IPS-NIHi11 (cell line): Measurements from ENCODE around the gene CD99L2.

Experiments
- DNase-seq: peaks from one replicate; pipeline ENCODE4 v3.0.0; 2012; ENCODE audit warnings: mixed read lengths, low spot score

CD99L2 gene

DNA sequence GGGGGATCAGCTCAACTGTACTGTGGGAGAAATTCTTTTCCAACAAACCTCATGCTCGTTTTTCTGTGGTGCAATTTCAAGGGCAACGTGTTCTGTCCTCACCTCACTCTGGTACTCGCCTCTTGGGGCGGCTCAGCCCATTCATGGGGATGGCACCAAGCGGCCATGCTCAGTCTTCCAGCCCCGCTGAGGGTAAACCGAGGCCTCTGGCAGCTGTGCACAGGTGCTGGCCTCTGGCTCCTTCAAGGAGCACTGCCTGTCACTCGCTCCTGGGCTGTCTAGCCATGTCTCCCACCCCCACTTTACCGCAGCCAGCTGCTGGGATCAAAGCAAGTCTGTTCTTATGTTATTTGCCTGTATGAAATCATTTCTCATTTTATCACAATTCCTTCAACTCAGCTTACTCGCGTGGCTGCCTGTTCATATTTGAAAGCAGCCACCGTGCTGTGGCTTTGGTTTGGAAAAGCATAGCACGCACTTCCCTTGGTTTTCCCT is 135.1 kb downstream of the CD99L2 start:
- no peak for DNase-seq

DNA sequence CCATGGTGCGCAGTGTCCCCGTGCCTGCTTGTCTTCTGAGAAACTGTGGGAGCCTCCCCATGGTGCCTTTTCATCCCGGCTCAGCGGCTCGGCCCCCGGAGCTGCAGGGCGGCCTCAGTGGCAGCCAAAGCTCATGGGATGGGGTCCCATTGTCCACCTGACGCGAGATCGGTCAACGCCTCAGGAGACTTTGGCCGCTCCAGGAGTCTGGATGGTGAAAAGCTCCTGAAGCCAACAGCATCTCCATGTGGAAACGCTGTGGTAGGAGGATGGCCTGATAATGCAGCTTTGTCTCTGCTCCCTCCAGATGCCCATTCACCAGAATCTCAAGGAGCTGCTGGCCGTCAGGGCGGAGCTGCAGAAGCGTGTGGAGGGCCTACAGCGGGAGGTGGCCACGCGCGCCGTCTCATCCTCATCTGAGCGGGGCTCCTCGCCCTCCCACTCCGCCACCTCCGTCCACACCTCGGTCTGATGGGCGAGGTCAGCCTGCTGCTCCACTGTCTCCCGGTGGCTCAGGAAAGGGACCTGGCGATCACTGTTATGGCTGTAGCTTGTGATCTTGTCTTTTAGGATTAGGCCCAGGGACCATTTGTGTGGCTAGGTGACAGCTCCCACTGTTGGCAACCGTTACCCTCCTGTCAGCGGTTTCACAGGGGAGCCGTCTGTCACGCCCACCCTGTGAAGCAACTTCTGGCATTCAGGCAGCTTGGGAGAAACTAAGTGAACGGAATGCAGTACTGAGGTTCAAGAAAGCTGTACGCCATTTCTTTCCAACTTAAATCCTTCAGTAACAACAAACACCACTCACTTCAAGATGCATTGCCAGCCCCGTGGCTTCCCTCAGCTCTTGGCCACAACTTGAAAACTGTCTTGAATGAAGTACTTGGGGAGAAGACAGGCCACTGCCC is 136.0 kb downstream of the CD99L2 start:
- DNase-seq = no peak

- no peak for DNase-seq
Observed at GRCh38 chrX:150761819-150762216, 136.7 kb downstream of the CD99L2 start.

- no peak for DNase-seq
Observed at GRCh38 chrX:150761176-150761818, 137.2 kb downstream of the CD99L2 start.

DNA sequence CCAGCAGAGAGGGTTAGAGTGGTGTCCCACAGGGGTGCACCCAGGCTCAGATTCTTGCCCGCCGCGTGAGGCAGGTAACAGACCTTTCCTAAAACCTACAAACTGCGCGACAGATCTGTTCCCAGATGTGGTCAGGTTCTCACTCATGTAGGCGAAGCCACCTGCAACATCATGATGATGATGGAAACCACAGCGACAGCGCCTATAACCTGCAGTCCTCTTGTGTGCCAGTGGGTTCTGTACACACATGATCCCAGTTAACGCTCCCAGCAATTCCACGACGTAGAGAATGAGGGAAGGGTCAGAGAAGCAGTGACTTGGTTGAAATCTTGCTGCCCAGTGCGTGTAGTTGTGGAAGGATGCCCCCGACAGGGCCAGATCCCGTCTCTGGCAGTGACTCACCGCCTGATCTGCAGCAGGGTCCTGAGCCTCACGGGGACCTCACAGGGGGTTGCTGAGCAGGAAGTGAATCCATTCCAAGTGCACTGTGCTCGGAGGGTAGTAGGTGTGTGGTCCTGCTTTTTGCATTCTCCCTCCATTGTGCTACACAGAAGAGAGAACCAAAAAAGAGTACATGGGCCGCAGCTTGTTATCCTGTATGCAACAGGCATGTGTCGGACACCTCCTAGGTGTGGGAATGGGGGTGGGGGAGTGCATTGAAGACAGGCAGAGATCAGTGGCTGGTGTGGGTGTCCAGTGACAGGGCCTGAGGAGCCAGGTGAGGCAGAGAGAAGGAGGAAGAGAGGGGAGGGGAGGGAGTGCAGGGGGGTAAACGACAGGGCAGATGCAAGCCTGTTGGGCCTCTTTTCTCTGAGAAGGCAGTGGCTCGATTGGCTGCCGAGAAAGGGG is 138.7 kb downstream of the CD99L2 start:
- DNase-seq = no peak

GRCh38 chrX:150757371-150757770 is 141.1 kb downstream of the CD99L2 start:
- no peak for DNase-seq

DNA sequence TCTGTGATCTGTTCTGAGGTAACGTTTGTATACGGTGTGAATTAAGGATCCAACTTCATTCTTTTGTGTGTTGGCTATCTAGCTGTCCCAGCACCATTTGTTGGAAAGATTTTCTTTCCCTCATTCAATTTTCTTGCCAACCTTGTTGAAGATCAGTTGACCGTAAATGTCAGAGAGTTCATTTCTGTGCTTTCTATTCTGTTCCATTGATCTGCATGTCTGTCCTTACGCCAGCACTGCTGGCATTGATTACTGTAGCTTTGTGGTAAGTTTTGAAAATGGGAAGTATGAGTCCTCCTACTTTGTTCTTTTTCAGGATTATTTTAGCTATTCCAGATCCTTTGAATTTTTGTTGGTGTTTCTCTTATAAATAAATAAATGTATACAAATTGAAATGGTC is 144.5 kb downstream of the CD99L2 start:
- DNase-seq = no peak

DNA sequence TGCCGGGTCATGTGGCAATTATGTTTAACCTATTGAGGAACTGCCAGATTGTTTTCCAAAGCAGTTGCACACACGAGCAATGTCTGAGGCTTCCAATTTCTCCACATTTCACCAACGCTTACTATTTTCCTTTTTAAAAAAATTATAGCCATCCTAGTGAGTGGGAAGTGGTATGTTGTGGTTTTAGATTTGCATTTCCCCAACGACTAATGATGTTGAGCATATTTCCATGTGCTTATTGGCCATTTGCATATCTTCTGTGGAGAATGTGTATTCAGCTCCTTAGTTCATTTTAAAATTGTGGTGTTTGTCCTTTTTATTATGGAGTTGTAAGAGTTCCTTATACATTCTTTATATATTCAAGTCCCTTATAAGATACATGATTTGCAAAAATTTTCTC is 145.1 kb downstream of the CD99L2 start:
- no peak for DNase-seq

DNA sequence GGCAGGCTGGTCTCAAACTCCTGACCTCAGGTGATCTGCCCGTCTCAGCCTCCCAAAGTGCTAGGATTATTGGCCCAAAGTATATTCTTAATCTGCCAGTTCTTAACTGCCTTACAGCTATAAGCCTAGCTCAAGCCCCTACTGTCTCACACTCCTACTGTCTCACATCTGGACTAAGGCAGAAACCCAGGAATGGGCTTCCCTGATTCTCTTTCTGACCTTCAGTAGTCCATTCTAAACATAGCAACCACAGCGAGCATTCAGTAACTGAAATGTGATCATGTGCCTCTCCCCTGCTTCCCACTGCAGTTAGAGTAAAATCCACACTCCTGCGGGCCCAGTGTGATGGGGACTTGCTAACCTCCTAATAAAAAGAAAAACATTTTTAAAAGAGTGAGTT is 146.3 kb downstream of the CD99L2 start:
- no peak for DNase-seq

- no peak for DNase-seq
Observed at GRCh38 chrX:150736475-150736874, 162.0 kb downstream of the CD99L2 start.

- DNase-seq = no peak
Observed at GRCh38 chrX:150731795-150732194, 166.7 kb downstream of the CD99L2 start.

GRCh38 chrX:150730719-150731118 is 167.7 kb downstream of the CD99L2 start:
- no peak for DNase-seq

GRCh38 chrX:150729956-150730355 is 168.5 kb downstream of the CD99L2 start:
- no peak for DNase-seq

DNA sequence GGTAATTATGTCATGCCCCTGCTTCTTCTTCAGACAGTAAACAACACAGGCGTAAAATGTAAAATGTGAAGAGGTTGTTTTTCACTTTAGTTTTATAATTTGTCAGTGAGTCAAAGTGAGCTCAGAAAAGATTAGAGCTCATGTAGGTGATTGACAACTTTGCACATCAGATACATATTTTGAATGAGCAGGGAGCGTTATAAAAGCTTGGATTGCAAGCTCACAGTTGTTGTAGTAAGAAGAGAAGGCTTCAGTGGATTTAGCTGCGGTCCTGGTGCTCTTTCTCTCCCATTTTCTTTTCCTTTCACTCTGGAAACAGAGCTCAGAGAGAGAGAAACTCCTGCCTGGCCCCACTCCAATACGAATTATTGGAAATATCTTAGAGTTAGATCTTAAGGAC is 178.8 kb downstream of the CD99L2 start:
- no peak for DNase-seq
